Astrocyte (in vitro differentiated cells and primary cell): ENCODE measurements around the gene SETD1A. TPM values are rescaled to one million over a fixed set of nuclear protein-coding genes. Genes with fewer than 3 reads are reported as not detected.

Source experiments
- DNase-seq: peaks from one replicate; pipeline ENCODE4 v3.0.0-alpha.2; 2010; ENCODE audit warnings: low read depth
- FAIRE-seq: peaks from 2 replicates; lab custom pipeline; 2011; peaks lifted over from hg19 to GRCh38; lab: Jason Lieb, UNC
- H2AFZ ChIP-seq: 2 replicates; pipeline ENCODE4 v1.6.0; 2012; ENCODE audit warnings: low read depth, low read length, inconsistent platforms
- H3K27ac ChIP-seq: 2 replicates; pipeline ENCODE4 v1.5.1; 2011; ENCODE audit warnings: low read depth, low read length, inconsistent platforms
- H3K27me3 ChIP-seq: 2 replicates; pipeline ENCODE4 v1.6.0; 2011; ENCODE audit warnings: low read length, inconsistent platforms; ENCODE audit not compliant: insufficient read depth
- H3K36me3 ChIP-seq: 2 replicates; pipeline ENCODE4 v1.5.1; 2011; ENCODE audit warnings: low read length, inconsistent platforms; ENCODE audit not compliant: insufficient read depth
- H3K4me1 ChIP-seq: 2 replicates; pipeline ENCODE4 v1.5.1; 2011; ENCODE audit warnings: low read length, inconsistent platforms; ENCODE audit not compliant: insufficient read depth
- H3K4me2 ChIP-seq: 2 replicates; pipeline ENCODE4 v1.6.0; 2012; ENCODE audit warnings: low read length, inconsistent platforms
- H3K4me3 ChIP-seq: 2 replicates; pipeline ENCODE4 v1.5.1; 2011; ENCODE audit warnings: low read depth, mild to moderate bottlenecking, low read length, inconsistent platforms; ENCODE audit not compliant: insufficient read depth
- H3K79me2 ChIP-seq: 2 replicates; pipeline ENCODE4 v1.6.0; 2012; ENCODE audit warnings: mild to moderate bottlenecking, low read length, inconsistent platforms; ENCODE audit not compliant: insufficient read depth
- H3K9ac ChIP-seq: 2 replicates; pipeline ENCODE4 v1.6.0; 2012; ENCODE audit warnings: mild to moderate bottlenecking, low read length, inconsistent platforms
- H3K9me3 ChIP-seq: 2 replicates; pipeline ENCODE4 v1.5.1; 2012; ENCODE audit warnings: low read depth, mild to moderate bottlenecking, low read length, inconsistent platforms; ENCODE audit not compliant: insufficient read depth
- H4K20me1 ChIP-seq: 2 replicates; pipeline ENCODE4 v1.6.0; 2012; ENCODE audit warnings: low read length, inconsistent platforms; ENCODE audit not compliant: insufficient read depth
- H3K27ac Mint-ChIP-seq: one replicate; pipeline ENCODE4 v1.8.0; 2021; ENCODE audit warnings: mild to moderate bottlenecking, mixed read lengths; ENCODE audit not compliant: unreplicated experiment
- H3K27me3 Mint-ChIP-seq: one replicate; pipeline ENCODE4 v1.8.0; 2021; ENCODE audit warnings: low read depth, mixed read lengths; ENCODE audit not compliant: unreplicated experiment
- H3K36me3 Mint-ChIP-seq: one replicate; pipeline ENCODE4 v1.8.0; 2021; ENCODE audit warnings: low read depth, mixed read lengths; ENCODE audit not compliant: unreplicated experiment
- H3K4me1 Mint-ChIP-seq: one replicate; pipeline ENCODE4 v1.8.0; 2021; ENCODE audit warnings: low read depth, mixed read lengths; ENCODE audit not compliant: unreplicated experiment
- H3K4me3 Mint-ChIP-seq: one replicate; pipeline ENCODE4 v1.8.0; 2021; ENCODE audit warnings: mild to moderate bottlenecking, moderate library complexity, mixed read lengths; ENCODE audit not compliant: unreplicated experiment
- H3K9me3 Mint-ChIP-seq: one replicate; pipeline ENCODE4 v1.8.0; 2021; ENCODE audit warnings: mild to moderate bottlenecking, mixed read lengths; ENCODE audit not compliant: unreplicated experiment
- EZH2 ChIP-seq: IDR thresholded peaks from 2 replicates; pipeline ENCODE4 v1.6.1; 2012; ENCODE audit warnings: mild to moderate bottlenecking, low read length, inconsistent platforms; ENCODE audit not compliant: insufficient read depth
- total RNA-seq: library from RNA; stranded (reverse); gene quantifications from 2 replicates; pipeline ENCODE4 v1.2.1, GENCODE V29; 2021
- TF ChIP-seq, protein P1 (sequence below): IDR thresholded peaks from 2 replicates; pipeline ENCODE4 v1.5.1; 2011; ENCODE audit warnings: low read depth, mild to moderate bottlenecking, inconsistent platforms, low read length, moderate library complexity; ENCODE audit not compliant: insufficient read depth

The SETD1A gene
- total RNA-seq, 1 donor from 2014 or later = 18.7 TPM

DNA sequence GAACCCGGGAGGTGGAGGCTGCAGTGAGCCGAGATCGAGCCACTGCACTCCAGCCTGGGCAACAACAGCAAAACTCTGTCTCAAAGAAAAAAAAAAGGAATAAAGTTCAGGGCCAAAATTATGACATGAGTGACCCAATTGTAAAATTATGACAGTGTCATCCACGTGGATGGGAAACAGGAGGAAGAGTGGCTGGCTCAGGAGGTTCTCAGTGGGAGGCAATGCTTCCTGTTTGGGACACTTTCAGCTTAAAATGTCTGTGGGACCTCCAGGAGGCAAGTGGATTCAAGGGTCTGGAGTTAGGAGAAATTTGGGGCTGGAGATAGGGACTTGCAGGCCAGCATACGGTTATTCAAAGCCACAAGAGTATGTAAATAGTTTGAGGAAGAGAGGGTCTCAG is 67.8 kb downstream of the SETD1A start:
- FAIRE-seq (no peak), DNase-seq (no peak)
- no peak overlapping the region for H3K9ac ChIP-seq
- no peak overlapping the region for H3K4me3 ChIP-seq
- TF ChIP-seq EZH2 = no peak
- TF ChIP-seq, protein P1, sequence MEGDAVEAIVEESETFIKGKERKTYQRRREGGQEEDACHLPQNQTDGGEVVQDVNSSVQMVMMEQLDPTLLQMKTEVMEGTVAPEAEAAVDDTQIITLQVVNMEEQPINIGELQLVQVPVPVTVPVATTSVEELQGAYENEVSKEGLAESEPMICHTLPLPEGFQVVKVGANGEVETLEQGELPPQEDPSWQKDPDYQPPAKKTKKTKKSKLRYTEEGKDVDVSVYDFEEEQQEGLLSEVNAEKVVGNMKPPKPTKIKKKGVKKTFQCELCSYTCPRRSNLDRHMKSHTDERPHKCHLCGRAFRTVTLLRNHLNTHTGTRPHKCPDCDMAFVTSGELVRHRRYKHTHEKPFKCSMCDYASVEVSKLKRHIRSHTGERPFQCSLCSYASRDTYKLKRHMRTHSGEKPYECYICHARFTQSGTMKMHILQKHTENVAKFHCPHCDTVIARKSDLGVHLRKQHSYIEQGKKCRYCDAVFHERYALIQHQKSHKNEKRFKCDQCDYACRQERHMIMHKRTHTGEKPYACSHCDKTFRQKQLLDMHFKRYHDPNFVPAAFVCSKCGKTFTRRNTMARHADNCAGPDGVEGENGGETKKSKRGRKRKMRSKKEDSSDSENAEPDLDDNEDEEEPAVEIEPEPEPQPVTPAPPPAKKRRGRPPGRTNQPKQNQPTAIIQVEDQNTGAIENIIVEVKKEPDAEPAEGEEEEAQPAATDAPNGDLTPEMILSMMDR = no peak
- H3K9me3 ChIP-seq = no peaks in the 10 kb centered on the region
- no peak overlapping the region for H3K27ac ChIP-seq
- Mint-ChIP-seq H3K27me3 (no peaks in the 10 kb centered on the region), H3K27ac (peak overlapping the region; percentile 28), H3K36me3 (no peaks in the 10 kb centered on the region), H3K4me3 (no peak overlapping the region), H3K4me1 (peaks cover 5% of the 10 kb centered on the region), H3K9me3 (no peaks in the 10 kb centered on the region)
- H4K20me1 ChIP-seq = no peaks in the 10 kb centered on the region
- no peak overlapping the region for H3K4me2 ChIP-seq
- no peaks in the 10 kb centered on the region for H3K4me1 ChIP-seq
- H3K36me3 ChIP-seq = no peaks in the 10 kb centered on the region
- H2AFZ ChIP-seq = peak overlapping the region; percentile 13
- no peaks in the 10 kb centered on the region for H3K79me2 ChIP-seq
- no peaks in the 10 kb centered on the region for H3K27me3 ChIP-seq

DNA sequence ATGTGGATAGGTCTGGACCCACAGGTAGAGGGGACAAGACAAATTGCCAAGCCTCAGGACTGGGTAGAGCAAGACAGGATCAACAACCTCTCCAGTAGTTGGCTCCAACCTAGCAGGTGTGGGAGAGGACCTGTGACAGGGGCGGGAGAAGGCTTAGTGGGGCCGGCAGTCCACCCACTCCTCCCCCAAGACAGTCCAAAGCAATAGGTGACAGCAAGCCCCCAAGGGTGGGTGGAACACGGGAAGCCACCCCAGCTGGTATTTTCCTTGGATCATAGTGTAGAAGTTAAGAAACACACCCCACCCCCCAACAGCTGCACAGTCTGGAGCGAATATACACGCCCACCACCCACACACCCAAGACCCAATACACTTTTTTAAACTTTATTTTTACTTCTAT is 71.7 kb downstream of the SETD1A start:
- H3K4me3 Mint-ChIP-seq = no peak overlapping the region
- peaks cover 7% of the 10 kb centered on the region for H3K79me2 ChIP-seq
- no peak overlapping the region for H2AFZ ChIP-seq
- peaks cover 1% of the 10 kb centered on the region for H4K20me1 ChIP-seq
- H3K9ac ChIP-seq = no peak overlapping the region
- H3K9me3 Mint-ChIP-seq = no peaks in the 10 kb centered on the region
- TF ChIP-seq EZH2 = no peak
- TF ChIP-seq, protein P1 = no peak
- H3K4me1 Mint-ChIP-seq = peaks cover 19% of the 10 kb centered on the region
- FAIRE-seq (no peak), DNase-seq (no peak)
- H3K4me3 ChIP-seq = no peak overlapping the region
- H3K4me2 ChIP-seq = no peak overlapping the region
- no peaks in the 10 kb centered on the region for H3K36me3 ChIP-seq
- no peaks in the 10 kb centered on the region for H3K27me3 Mint-ChIP-seq
- no peaks in the 10 kb centered on the region for H3K36me3 Mint-ChIP-seq
- peaks cover 8% of the 10 kb centered on the region for H3K4me1 ChIP-seq
- H3K9me3 ChIP-seq = no peaks in the 10 kb centered on the region
- H3K27me3 ChIP-seq = no peaks in the 10 kb centered on the region
- H3K27ac Mint-ChIP-seq = no peak overlapping the region
- no peak overlapping the region for H3K27ac ChIP-seq

DNA sequence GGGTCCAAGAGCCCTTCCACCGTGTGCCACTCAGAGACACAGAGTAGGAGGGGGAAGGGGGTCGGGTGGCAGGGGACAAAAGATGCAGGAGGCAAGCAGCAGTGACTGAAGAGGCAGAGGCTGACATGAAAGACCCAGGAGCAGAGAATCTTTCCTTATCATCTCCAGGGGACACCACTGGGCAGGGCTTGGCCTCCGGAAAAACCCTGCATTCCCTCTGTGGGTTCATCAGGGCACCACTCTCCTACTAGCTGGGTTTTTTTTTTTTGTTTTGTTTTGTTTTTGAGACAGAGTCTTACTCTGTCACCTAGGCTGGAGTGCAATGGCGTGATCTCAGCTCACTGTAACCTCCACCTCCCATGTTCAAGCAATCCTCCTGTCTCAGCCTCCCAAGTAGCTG is 73.7 kb downstream of the SETD1A start:
- peak overlapping the region; percentile 94 for H3K4me3 Mint-ChIP-seq

More for the DNA sequence above, 73.7 kb downstream of the SETD1A start:
- no peaks in the 10 kb centered on the region for H3K27me3 Mint-ChIP-seq
- Histone ChIP-seq H4K20me1 (peaks cover 15% of the 10 kb centered on the region), H3K4me1 (peaks cover 12% of the 10 kb centered on the region), H3K9me3 (no peaks in the 10 kb centered on the region), H3K27ac (no peak overlapping the region), H3K79me2 (peaks cover 20% of the 10 kb centered on the region), H3K36me3 (peaks cover 1% of the 10 kb centered on the region), H3K27me3 (no peaks in the 10 kb centered on the region), H3K9ac (no peak overlapping the region), H2AFZ (no peak overlapping the region), H3K4me2 (no peak overlapping the region), H3K4me3 (no peak overlapping the region)
- DNase-seq (no peak), FAIRE-seq (no peak)
- H3K4me1 Mint-ChIP-seq = peaks cover 18% of the 10 kb centered on the region
- TF ChIP-seq, protein P1 = no peak
- no peak for TF ChIP-seq EZH2
- no peak overlapping the region for H3K27ac Mint-ChIP-seq
- H3K36me3 Mint-ChIP-seq = peaks cover 2% of the 10 kb centered on the region
- no peaks in the 10 kb centered on the region for H3K9me3 Mint-ChIP-seq
